Endothelial cell of umbilical vein (primary cell): ENCODE data around the gene EEIG1. TPM values are rescaled to one million over a fixed set of nuclear protein-coding genes. Genes with fewer than 3 reads are reported as not detected.

ENCODE experiments used
- BruUV-seq: library from RNA; stranded (reverse); fragments of 400-500 nt; replicated peaks from 2 replicates; lab custom pipeline; 2021; lab: Mats Ljungman, UMichigan
- CTCF ChIA-PET: fragments of 300-600, 350-600 bp; sonication (Branson Sonifier 250); formaldehyde crosslinking; loops from one replicate; lab custom pipeline; 2021; ENCODE audit warnings: antibody characterized with exemption, inconsistent platforms; lab: Charles Lee
- POLR2A ChIA-PET: fragments of 300-600, 350-600 bp; sonication (Branson Sonifier 250); formaldehyde crosslinking; loops from one replicate; lab custom pipeline; 2021; ENCODE audit warnings: antibody characterized with exemption, inconsistent platforms; lab: Charles Lee
- DNase-seq: peaks from one replicate; pipeline ENCODE4 v3.0.0-alpha.2; 2011; ENCODE audit warnings: low read depth, low spot score
- FAIRE-seq: peaks from 2 replicates; lab custom pipeline; 2011; peaks lifted over from hg19 to GRCh38; lab: Jason Lieb, UNC
- H2AFZ ChIP-seq: 2 replicates; pipeline ENCODE4 v1.6.0; 2012; ENCODE audit warnings: low read depth, low read length, control low read depth, inconsistent platforms
- H3K27ac ChIP-seq: 2 replicates; pipeline ENCODE4 v1.5.1; 2011; ENCODE audit warnings: low read depth, mild to moderate bottlenecking, control low read depth, low read length, moderate library complexity; ENCODE audit not compliant: insufficient read depth
- H3K27me3 ChIP-seq, 2 experiments: 2 replicates each; pipeline versions ENCODE4 v1.6.0 to v1.6.1; 2011; ENCODE audit warnings: low read length in 2 of 2, mixed read lengths in 1 of 2; ENCODE audit not compliant: control insufficient read depth in 2 of 2, insufficient read depth in 2 of 2
- H3K36me3 ChIP-seq, 2 experiments: 2 replicates in 1 of 2; 3 replicates in 1 of 2; pipeline ENCODE4 v1.5.1; 2011; ENCODE audit warnings: low read length in 2 of 2, mild to moderate bottlenecking in 1 of 2, moderate library complexity in 1 of 2; ENCODE audit not compliant: control insufficient read depth in 2 of 2, insufficient read depth in 2 of 2; ENCODE audit errors: extremely low read depth in 1 of 2
- H3K4me1 ChIP-seq: 3 replicates; pipeline ENCODE4 v1.5.1; 2011; ENCODE audit warnings: mild to moderate bottlenecking, low read length; ENCODE audit not compliant: control insufficient read depth, insufficient read depth; ENCODE audit errors: extremely low read depth
- H3K4me2 ChIP-seq: 2 replicates; pipeline ENCODE4 v1.6.1; 2011; ENCODE audit warnings: low read length, control low read depth, mixed read lengths; ENCODE audit not compliant: insufficient read depth
- H3K4me3 ChIP-seq, 3 experiments: fragments of 200-600 bp in 1 of 3; sonication (generic), shearing (Covaris generic) in 1 of 3; replicated peaks in 1 of 3; 2 replicates each; pipeline ENCODE4 v1.5.1; 2011 to 2016; ENCODE audit warnings: control low read depth in 3 of 3, low read length in 3 of 3, mild to moderate bottlenecking in 2 of 3, inconsistent platforms in 1 of 3, low read depth in 1 of 3, moderate library complexity in 1 of 3; ENCODE audit not compliant: insufficient read depth in 1 of 3
- H3K79me2 ChIP-seq: 2 replicates; pipeline ENCODE4 v1.6.0; 2012; ENCODE audit warnings: low read length, inconsistent platforms; ENCODE audit not compliant: control insufficient read depth, insufficient read depth
- H3K9ac ChIP-seq: replicated peaks from 2 replicates; pipeline ENCODE3; 2011; ENCODE audit warnings: low read length, control low read depth; ENCODE audit not compliant: insufficient read depth; ENCODE audit errors: extremely low read depth
- H3K9me1 ChIP-seq: replicated peaks from 3 replicates; pipeline ENCODE4 v1.6.0; 2011; ENCODE audit warnings: mild to moderate bottlenecking, low read length; ENCODE audit not compliant: control insufficient read depth, insufficient read depth; ENCODE audit errors: extremely low read depth
- H3K9me3 ChIP-seq: replicated peaks from 2 replicates; pipeline ENCODE4 v1.5.1; 2012; ENCODE audit warnings: low read length, inconsistent platforms; ENCODE audit not compliant: control insufficient read depth, insufficient read depth
- H4K20me1 ChIP-seq: replicated peaks from 2 replicates; pipeline ENCODE3; 2011; ENCODE audit warnings: mild to moderate bottlenecking, low read length; ENCODE audit not compliant: control insufficient read depth, insufficient read depth; ENCODE audit errors: extremely low read depth
- EZH2 ChIP-seq: IDR thresholded peaks from 2 replicates; pipeline ENCODE4 v1.6.1; 2012; ENCODE audit warnings: borderline replicate concordance, low read depth, mild to moderate bottlenecking, moderate library complexity, low read length, inconsistent platforms; ENCODE audit not compliant: severe bottlenecking
- FOS ChIP-seq: IDR thresholded peaks from 2 replicates; pipeline ENCODE4 v1.6.1; 2011; ENCODE audit warnings: mild to moderate bottlenecking, low read length, moderate library complexity, borderline replicate concordance; ENCODE audit not compliant: insufficient read depth
- GATA2 ChIP-seq: IDR thresholded peaks from 2 replicates; pipeline ENCODE4 v1.7.0; 2011; ENCODE audit warnings: low read depth, mild to moderate bottlenecking, moderate library complexity, mixed read lengths, low read length; ENCODE audit not compliant: insufficient read length, insufficient read depth
- JUN ChIP-seq: IDR thresholded peaks from 2 replicates; pipeline ENCODE4 v1.6.1; 2011; ENCODE audit warnings: borderline replicate concordance, low read depth; ENCODE audit not compliant: insufficient read length, insufficient read depth
- MYC ChIP-seq: IDR thresholded peaks from one replicate; pipeline ENCODE4 v1.6.1; 2011; ENCODE audit warnings: mild to moderate bottlenecking, low read depth, low read length
- POLR2A ChIP-seq: IDR thresholded peaks from 2 replicates; pipeline ENCODE4 v1.6.1; 2012; ENCODE audit warnings: low read depth, mild to moderate bottlenecking, control low read depth, low read length
- POLR2AphosphoS5 ChIP-seq: IDR thresholded peaks from 2 replicates; pipeline ENCODE4 v1.6.1; 2012; ENCODE audit warnings: low read depth, mild to moderate bottlenecking, control low read depth, low read length, moderate library complexity; ENCODE audit not compliant: insufficient read depth
- dilution Hi-C: fragments of 300-500 bp; cut with MboI; formaldehyde crosslinking; loops from one replicate; pipeline ENCODE4 v1.15.0; 2019; ENCODE audit warnings: low sequenced_read_pairs; ENCODE audit not compliant: extremely low pct_ligation_motif_present
- intact Hi-C: fragments of 100-400 bp; cut with micrococcal nuclease; formaldehyde crosslinking; loops from one replicate; pipeline ENCODE4 v1.10.0; 2022
- polyA plus RNA-seq, 4 experiments: library from polyadenylated mRNA; depleted of rRNA in 3 of 4; stranded (reverse) in 3 of 4; unstranded in 1 of 4; fragments of >200 nt; gene quantifications; 2 replicates each; pipeline versions ENCODE4 v1.2.1 to v1.2.3, GENCODE V29; 2011 to 2012; ENCODE audit warnings: missing spikeins in 1 of 4
- total RNA-seq: library from RNA; stranded (reverse); gene quantifications from 2 replicates; pipeline ENCODE4 v1.2.3, GENCODE V29; 2021
- TF ChIP-seq, protein P1 (sequence below): IDR thresholded peaks from 2 replicates; pipeline ENCODE4 v1.6.1; 2011; ENCODE audit not compliant: insufficient read depth, insufficient read length
- TF ChIP-seq, protein P2 (sequence below), 2 donors: IDR thresholded peaks; 1 replicate in 1 of 2; 2 replicates in 1 of 2; pipeline ENCODE4 v1.5.1; 2011; ENCODE audit warnings: low read length in 2 of 2, mild to moderate bottlenecking in 2 of 2, moderate library complexity in 2 of 2, control low read depth in 1 of 2, inconsistent platforms in 1 of 2, low read depth in 1 of 2; ENCODE audit not compliant: insufficient read depth in 1 of 2; ENCODE audit errors: extremely low read depth in 1 of 2

EEIG1 gene
- total and polyA plus RNA-seq, 2 donors (not counting 3 experiments of a cell fraction or from before 2014, with no cell fraction given): 8.4 to 19.0 TPM

DNA sequence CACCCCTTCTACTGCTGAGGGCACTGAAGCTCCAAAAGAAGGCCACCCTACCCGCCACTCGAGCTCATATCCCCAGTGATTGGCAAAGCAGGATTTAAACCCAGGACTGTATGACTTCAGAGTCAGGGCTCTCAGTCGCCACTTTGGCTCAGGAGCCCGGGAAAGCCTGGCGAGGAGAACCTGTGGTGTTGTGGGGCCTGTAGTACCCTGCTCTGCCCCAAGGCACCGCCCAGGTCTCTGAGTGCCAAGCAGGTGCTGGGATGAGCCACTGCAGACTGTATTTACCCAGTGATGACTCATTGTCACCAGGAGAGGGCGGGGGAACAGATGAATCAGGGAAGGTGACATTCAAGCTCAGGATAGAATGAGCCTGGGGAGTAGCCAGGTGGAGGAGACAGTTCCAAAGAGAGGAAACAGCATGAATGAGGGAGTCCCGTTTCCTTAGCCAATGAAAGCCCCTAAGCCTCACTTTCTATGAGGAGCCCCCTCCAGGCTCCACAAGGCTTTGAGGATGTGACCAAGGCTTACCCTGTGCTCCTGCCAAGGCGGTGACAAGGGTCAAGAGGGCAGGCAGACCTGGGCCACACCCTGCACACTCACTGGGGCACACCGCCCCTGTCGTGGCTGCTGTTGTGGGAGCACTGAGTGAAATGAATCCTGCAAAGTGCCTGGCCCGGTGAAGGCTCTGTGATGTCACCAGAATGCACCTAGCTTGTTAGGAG is 25.3 kb downstream of the EEIG1 start:
- BruUV-seq: no TSS peak
- POLR2A ChIA-PET: interaction anchor here (0.5 kb wide), 1 partner anchor 162 kb away, joined by 3 read pairs; no protein-coding TSS in a partner anchor

DNA sequence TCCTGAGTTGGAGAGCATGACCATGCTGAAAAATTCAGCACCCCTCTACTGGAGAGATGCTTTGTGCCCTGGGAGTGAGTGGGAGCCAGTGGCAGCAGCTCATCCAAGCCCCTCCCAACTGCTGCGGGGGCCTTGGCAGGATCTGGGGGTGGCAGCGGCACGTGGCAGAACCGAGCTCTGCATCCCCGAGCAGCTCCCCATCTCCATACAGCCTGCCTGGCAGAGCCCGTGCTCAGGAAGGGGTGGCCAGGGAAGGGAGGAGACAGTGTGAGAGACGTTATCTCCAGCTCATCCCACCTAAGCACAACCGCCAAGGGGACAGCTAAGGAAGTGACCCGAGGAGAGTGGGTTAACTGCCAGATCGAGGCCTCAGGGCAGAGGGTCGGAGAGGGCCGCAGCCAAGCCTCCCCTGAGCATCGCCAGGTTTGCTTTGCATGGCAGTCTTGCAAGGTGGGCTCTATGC is 25.9 kb downstream of the EEIG1 start:
- DNase-seq (no peak), FAIRE-seq (no peak)
- no peak overlapping the region for H3K27ac ChIP-seq
- no peak overlapping the region for H3K9ac ChIP-seq
- TF ChIP-seq GATA2 (no peak), POLR2AphosphoS5 (no peak), MYC (no peak), EZH2 (no peak), JUN (no peak), FOS (no peak), POLR2A (no peak)
- TF ChIP-seq, protein P1, sequence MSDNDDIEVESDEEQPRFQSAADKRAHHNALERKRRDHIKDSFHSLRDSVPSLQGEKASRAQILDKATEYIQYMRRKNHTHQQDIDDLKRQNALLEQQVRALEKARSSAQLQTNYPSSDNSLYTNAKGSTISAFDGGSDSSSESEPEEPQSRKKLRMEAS: no peak
- TF ChIP-seq, protein P2, sequence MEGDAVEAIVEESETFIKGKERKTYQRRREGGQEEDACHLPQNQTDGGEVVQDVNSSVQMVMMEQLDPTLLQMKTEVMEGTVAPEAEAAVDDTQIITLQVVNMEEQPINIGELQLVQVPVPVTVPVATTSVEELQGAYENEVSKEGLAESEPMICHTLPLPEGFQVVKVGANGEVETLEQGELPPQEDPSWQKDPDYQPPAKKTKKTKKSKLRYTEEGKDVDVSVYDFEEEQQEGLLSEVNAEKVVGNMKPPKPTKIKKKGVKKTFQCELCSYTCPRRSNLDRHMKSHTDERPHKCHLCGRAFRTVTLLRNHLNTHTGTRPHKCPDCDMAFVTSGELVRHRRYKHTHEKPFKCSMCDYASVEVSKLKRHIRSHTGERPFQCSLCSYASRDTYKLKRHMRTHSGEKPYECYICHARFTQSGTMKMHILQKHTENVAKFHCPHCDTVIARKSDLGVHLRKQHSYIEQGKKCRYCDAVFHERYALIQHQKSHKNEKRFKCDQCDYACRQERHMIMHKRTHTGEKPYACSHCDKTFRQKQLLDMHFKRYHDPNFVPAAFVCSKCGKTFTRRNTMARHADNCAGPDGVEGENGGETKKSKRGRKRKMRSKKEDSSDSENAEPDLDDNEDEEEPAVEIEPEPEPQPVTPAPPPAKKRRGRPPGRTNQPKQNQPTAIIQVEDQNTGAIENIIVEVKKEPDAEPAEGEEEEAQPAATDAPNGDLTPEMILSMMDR (IDR thresholded peaks at IDR 0.05; ENCODE audit: extremely low read depth in 1 of 2, insufficient read depth in 1 of 2, low read depth in 1 of 2, low read length in 2 of 2): no peak
- H3K4me3 ChIP-seq: no peak overlapping the region
- no peaks in the 10 kb centered on the region for H3K9me3 ChIP-seq
- POLR2A ChIA-PET: interaction anchor here (0.5 kb wide), 1 partner anchor 163 kb away, joined by 3 read pairs; no protein-coding TSS in a partner anchor
- no peak overlapping the region for H3K4me2 ChIP-seq
- peaks cover 6% of the 10 kb centered on the region for H3K4me1 ChIP-seq
- BruUV-seq: no TSS peak
- no peaks in the 10 kb centered on the region for H3K27me3 ChIP-seq
- intact Hi-C loops: no loop called here
- H2AFZ ChIP-seq: no peak overlapping the region
- H3K9me1 ChIP-seq: no peaks in the 10 kb centered on the region
- H4K20me1 ChIP-seq: no peaks in the 10 kb centered on the region
- dilution Hi-C loops: no loop called here
- H3K79me2 ChIP-seq: no peaks in the 10 kb centered on the region
- CTCF ChIA-PET: interaction anchor here (3.2 to 3.3 kb wide), 2 partner anchors 11 to 80 kb away, joined by 21 to 22 read pairs; no protein-coding TSS in a partner anchor
- no peaks in the 10 kb centered on the region for H3K36me3 ChIP-seq

More for the DNA sequence above, 25.3 kb downstream of the EEIG1 start:
- Histone ChIP-seq H2AFZ (no peak overlapping the region), H3K4me2 (no peak overlapping the region), H3K79me2 (no peaks in the 10 kb centered on the region), H3K9ac (no peak overlapping the region), H3K36me3 (no peaks in the 10 kb centered on the region), H3K9me1 (no peaks in the 10 kb centered on the region), H3K4me1 (peaks cover 6% of the 10 kb centered on the region), H3K9me3 (no peaks in the 10 kb centered on the region), H3K27me3 (no peaks in the 10 kb centered on the region), H3K27ac (no peak overlapping the region), H3K4me3 (no peak overlapping the region), H4K20me1 (no peaks in the 10 kb centered on the region)
- intact Hi-C loops (no loop called here), dilution Hi-C loops (no loop called here)
- FAIRE-seq (no peak), DNase-seq (peak; percentile 21)
- TF ChIP-seq JUN (peak; percentile 21), MYC (no peak)
- CTCF ChIA-PET: interaction anchor here (3.2 to 3.3 kb wide), 2 partner anchors 12 to 80 kb away, joined by 21 to 22 read pairs; no protein-coding TSS in a partner anchor
